Neuronal stem cell (in vitro differentiated cells): ENCODE results near the gene SCGB1A1.
A peak's percentile ranks its signal among the peaks of the same experiment; 100 is the strongest.
"Not testable (repeated sequence)": the region's sequence is repeated elsewhere in the genome, so short reads cannot be mapped to it uniquely, and the experiment has no call there.

Experiments used
- DNase-seq: peaks from one replicate; pipeline ENCODE4 v3.0.0-alpha.2; 2013; ENCODE audit warnings: low spot score
- H2AFZ ChIP-seq: one replicate; pipeline ENCODE4 v1.6.1; 2013; ENCODE audit warnings: mild to moderate bottlenecking, low read length, inconsistent platforms
- H2AK5ac ChIP-seq: 2 replicates; pipeline ENCODE4 v1.6.1; 2013; ENCODE audit warnings: low read depth, mild to moderate bottlenecking, inconsistent platforms, low read length, moderate library complexity, mixed read lengths
- H2BK120ac ChIP-seq: 2 replicates; pipeline ENCODE4 v1.6.1; 2013; ENCODE audit warnings: low read depth, mild to moderate bottlenecking, inconsistent platforms, low read length, moderate library complexity, mixed read lengths
- H2BK12ac ChIP-seq: one replicate; pipeline ENCODE4 v1.6.1; 2013; ENCODE audit warnings: low read length, inconsistent platforms
- H2BK15ac ChIP-seq: 2 replicates; pipeline ENCODE4 v1.6.1; 2013; ENCODE audit warnings: mild to moderate bottlenecking, low read length, inconsistent platforms, mixed read lengths
- H2BK5ac ChIP-seq: one replicate; pipeline ENCODE4 v1.6.1; 2013; ENCODE audit warnings: inconsistent platforms, mild to moderate bottlenecking, low read length, moderate library complexity
- H3K14ac ChIP-seq: one replicate; pipeline ENCODE4 v1.6.1; 2013; ENCODE audit warnings: low read length, inconsistent platforms
- H3K18ac ChIP-seq: 2 replicates; pipeline ENCODE4 v1.6.1; 2013; ENCODE audit warnings: low read length, inconsistent platforms
- H3K23ac ChIP-seq: 2 replicates; pipeline ENCODE4 v1.6.1; 2013; ENCODE audit warnings: low read depth, mild to moderate bottlenecking, mixed read lengths, low read length, inconsistent platforms; ENCODE audit not compliant: poor library complexity
- H3K27ac ChIP-seq: replicated peaks from 3 replicates; pipeline ENCODE4 v1.5.1; 2013; ENCODE audit warnings: low read length, inconsistent platforms
- H3K27me3 ChIP-seq, 3 experiments: 2 replicates each; pipeline ENCODE4 v1.6.1; 2013; ENCODE audit warnings: low read length in 3 of 3, mild to moderate bottlenecking in 2 of 3, inconsistent platforms in 1 of 3, low read depth in 1 of 3, mixed read lengths in 1 of 3, moderate library complexity in 1 of 3; ENCODE audit not compliant: control insufficient read depth in 3 of 3, insufficient read depth in 3 of 3
- H3K36me3 ChIP-seq, 2 donors: replicated peaks in 1 of 2; 2 replicates each; pipeline ENCODE4 v1.6.1; 2013; ENCODE audit warnings: low read length in 2 of 2; ENCODE audit not compliant: control insufficient read depth in 2 of 2, insufficient read depth in 2 of 2
- H3K4ac ChIP-seq: 2 replicates; pipeline ENCODE4 v1.6.1; 2013; ENCODE audit warnings: inconsistent platforms, mild to moderate bottlenecking, low read length, moderate library complexity
- H3K4me1 ChIP-seq, 2 donors: 1 replicate in 1 of 2; 2 replicates in 1 of 2; pipeline ENCODE4 v1.6.1; 2013; ENCODE audit warnings: low read length in 2 of 2, low read depth in 1 of 2; ENCODE audit not compliant: control insufficient read depth in 2 of 2, insufficient read depth in 1 of 2
- H3K4me2 ChIP-seq: one replicate; pipeline ENCODE4 v1.6.1; 2013; ENCODE audit warnings: mild to moderate bottlenecking, low read length, inconsistent platforms; ENCODE audit not compliant: insufficient read depth, poor library complexity, severe bottlenecking
- H3K4me3 ChIP-seq, 2 donors: 2 replicates each; pipeline ENCODE4 v1.5.1; 2013; ENCODE audit warnings: low read length in 2 of 2, mild to moderate bottlenecking in 2 of 2, inconsistent platforms in 1 of 2, moderate library complexity in 1 of 2
- H3K79me1 ChIP-seq: one replicate; pipeline ENCODE4 v1.6.1; 2013; ENCODE audit warnings: low read depth, mild to moderate bottlenecking, inconsistent platforms, low read length, moderate library complexity
- H3K9ac ChIP-seq: one replicate; pipeline ENCODE4 v1.6.1; 2013; ENCODE audit warnings: mild to moderate bottlenecking, low read depth, low read length, inconsistent platforms; ENCODE audit not compliant: poor library complexity
- H3K9me3 ChIP-seq, 2 donors: replicated peaks in 1 of 2; 2 replicates each; pipeline versions ENCODE3 to v1.6.1; 2013; ENCODE audit warnings: low read length in 2 of 2, mild to moderate bottlenecking in 2 of 2, inconsistent platforms in 1 of 2, low read depth in 1 of 2, mixed read lengths in 1 of 2, moderate library complexity in 1 of 2; ENCODE audit not compliant: control insufficient read depth in 2 of 2, insufficient read depth in 1 of 2
- H4K8ac ChIP-seq: one replicate; pipeline ENCODE4 v1.6.1; 2013; ENCODE audit warnings: low read depth, mild to moderate bottlenecking, inconsistent platforms, low read length, moderate library complexity
- H4K91ac ChIP-seq: one replicate; pipeline ENCODE4 v1.6.1; 2013; ENCODE audit warnings: low read length, low read depth, mild to moderate bottlenecking, inconsistent platforms; ENCODE audit not compliant: poor library complexity
- WGBS, 2 donors: extraction: QIAGEN DNeasy Blood & Tissue Kit; methylation state at CpG; one replicate each; pipeline ENCODE4 v1.1.7; 2013; ENCODE audit warnings: missing lambda C conversion rate in 2 of 2, mixed read lengths in 1 of 2; ENCODE audit not compliant: insufficient read length in 2 of 2, insufficient replicate concordance in 1 of 2; ENCODE audit errors: extremely low coverage in 2 of 2; 5-methylcytosine and 5-hydroxymethylcytosine counted together

Gene SCGB1A1

GRCh38 chr11:62383822-62384221, 35.0 kb upstream of the SCGB1A1 start:
- no peaks in the 10 kb centered on the region for H3K27me3 ChIP-seq
- H3K23ac ChIP-seq, result no peak overlapping the region
- H2BK120ac ChIP-seq, result no peak overlapping the region
- no peak overlapping the region for H2BK15ac ChIP-seq
- no peak overlapping the region for H2AFZ ChIP-seq
- no peak overlapping the region for H3K4me3 ChIP-seq
- no peaks in the 10 kb centered on the region for H3K9me3 ChIP-seq
- no peak overlapping the region for H4K91ac ChIP-seq
- H3K9ac ChIP-seq, result no peak overlapping the region
- H3K4me2 ChIP-seq, result no peak overlapping the region
- H3K4ac ChIP-seq, result no peak overlapping the region
- no peaks in the 10 kb centered on the region for H3K79me1 ChIP-seq
- no peak overlapping the region for H2BK12ac ChIP-seq
- no peak overlapping the region for H3K18ac ChIP-seq
- H3K36me3 ChIP-seq, result no peaks in the 10 kb centered on the region
- H4K8ac ChIP-seq, result no peak overlapping the region
- no peak overlapping the region for H3K14ac ChIP-seq
- no CpG with 5 or more reads among the region's 6 CpGs for WGBS, 2 donors
- no peak overlapping the region for H2AK5ac ChIP-seq
- H2BK5ac ChIP-seq, result no peak overlapping the region
- no peaks in the 10 kb centered on the region for H3K4me1 ChIP-seq
- DNase-seq, result no peak
- H3K27ac ChIP-seq, result no peak overlapping the region

- H4K8ac ChIP-seq, H3K4me3 ChIP-seq, H3K9ac ChIP-seq, H4K91ac ChIP-seq, H2BK15ac ChIP-seq, H3K4ac ChIP-seq, H3K9me3 ChIP-seq, DNase-seq, H2BK12ac ChIP-seq, H2AFZ ChIP-seq, H3K4me2 ChIP-seq, H3K18ac ChIP-seq, H3K27ac ChIP-seq, H3K27me3 ChIP-seq, H3K23ac ChIP-seq, H2AK5ac ChIP-seq, H3K36me3 ChIP-seq, H3K14ac ChIP-seq, H3K4me1 ChIP-seq, H3K79me1 ChIP-seq, H2BK5ac ChIP-seq, H2BK120ac ChIP-seq: not testable (repeated sequence)
- no CpG with 5 or more reads among the region's 3 CpGs for WGBS, 2 donors
Observed at GRCh38 chr11:62386083-62386482, 32.8 kb upstream of the SCGB1A1 start.

GRCh38 chr11:62387381-62387780, 31.5 kb upstream of the SCGB1A1 start:
- Histone ChIP-seq H2BK12ac (no peak overlapping the region), H3K36me3 (peaks cover 3 to 5% of the 10 kb centered on the region in 2 donors), H3K27me3 (no peaks in the 10 kb centered on the region), H3K18ac (peak overlapping the region; percentile 49), H3K79me1 (no peaks in the 10 kb centered on the region), H3K4me3 (no peak overlapping the region), H3K4me1 (no peaks in the 10 kb centered on the region), H2BK15ac (no peak overlapping the region), H3K4me2 (no peak overlapping the region), H4K8ac (no peak overlapping the region), H3K14ac (no peak overlapping the region), H3K9me3 (no peaks in the 10 kb centered on the region), H2AK5ac (no peak overlapping the region), H3K27ac (no peak overlapping the region), H3K23ac (no peak overlapping the region), H2AFZ (no peak overlapping the region), H2BK120ac (no peak overlapping the region), H3K4ac (no peak overlapping the region), H4K91ac (no peak overlapping the region), H3K9ac (no peak overlapping the region), H2BK5ac (no peak overlapping the region)
- no CpG with 5 or more reads among the region's 3 CpGs for WGBS, 2 donors
- DNase-seq, result no peak

- Histone ChIP-seq H3K18ac (no peak overlapping the region), H3K36me3 (peaks cover 3 to 5% of the 10 kb centered on the region in 2 donors), H3K27me3 (no peaks in the 10 kb centered on the region), H3K4me2 (no peak overlapping the region), H3K4ac (no peak overlapping the region), H3K9ac (no peak overlapping the region), H3K9me3 (no peaks in the 10 kb centered on the region), H3K79me1 (no peaks in the 10 kb centered on the region), H3K27ac (no peak overlapping the region), H3K4me3 (no peak overlapping the region), H2AK5ac (no peak overlapping the region), H3K14ac (no peak overlapping the region), H2BK15ac (no peak overlapping the region), H2BK120ac (no peak overlapping the region), H2AFZ (no peak overlapping the region), H4K91ac (no peak overlapping the region), H4K8ac (no peak overlapping the region), H3K23ac (no peak overlapping the region), H2BK5ac (no peak overlapping the region), H2BK12ac (no peak overlapping the region), H3K4me1 (no peaks in the 10 kb centered on the region)
- no peak for DNase-seq
- WGBS, 2 donors, result no CpG with 5 or more reads among the region's 11 CpGs
Observed at GRCh38 chr11:62388999-62389398, 29.8 kb upstream of the SCGB1A1 start.
